Panc1 (cell line): ENCODE measurements around the gene NEGR1. TPM values are rescaled to one million over a fixed set of nuclear protein-coding genes. Genes with fewer than 3 reads are reported as not detected.

ENCODE experiments used
- ATAC-seq: fragments of 200-7000 bp; cut with Tn5 transposase; 2 replicates; pipeline ENCODE4 v1.9.1; 2020; ENCODE audit warnings: mild to moderate bottlenecking, moderate library complexity
- BruUV-seq: library from RNA; stranded (reverse); fragments of 400-500 nt; replicated peaks from 2 replicates; lab custom pipeline; 2021; lab: Mats Ljungman, UMichigan
- CTCF ChIA-PET: fragments of 300-600 bp; sonication (Branson Sonifier 250); formaldehyde crosslinking; loops from one replicate; lab custom pipeline; 2022; ENCODE audit warnings: antibody characterized with exemption; lab: Charles Lee
- POLR2A ChIA-PET: fragments of 300-600 bp; sonication (Branson Sonifier 250); formaldehyde crosslinking; loops from one replicate; lab custom pipeline; 2022; ENCODE audit warnings: antibody characterized with exemption; lab: Charles Lee
- DNase-seq: peaks from one replicate; pipeline ENCODE4 v3.0.0-alpha.2; 2010; ENCODE audit warnings: low read depth, low spot score
- H3K27ac ChIP-seq: 2 replicates; pipeline ENCODE4 v1.5.1; 2011; ENCODE audit warnings: mild to moderate bottlenecking, low read length, inconsistent platforms
- H3K27me3 ChIP-seq: fragments of 200-500 bp; sonication (Bioruptor generic); 2 replicates; pipeline ENCODE4 v1.6.0; 2014; ENCODE audit warnings: low read length, inconsistent platforms; ENCODE audit not compliant: control insufficient read depth, insufficient read depth
- H3K36me3 ChIP-seq: fragments of 200-500 bp; sonication (Bioruptor generic); 2 replicates; pipeline ENCODE4 v1.5.1; 2014; ENCODE audit warnings: inconsistent platforms, mild to moderate bottlenecking, low read length, moderate library complexity; ENCODE audit not compliant: control insufficient read depth, insufficient read depth
- H3K4me1 ChIP-seq: 2 replicates; pipeline ENCODE4 v1.5.1; 2011; ENCODE audit warnings: inconsistent platforms, mild to moderate bottlenecking, low read length, moderate library complexity; ENCODE audit not compliant: control insufficient read depth, insufficient read depth
- H3K4me3 ChIP-seq, 2 experiments: 2 replicates each; pipeline ENCODE4 v1.5.1; 2011 to 2012; ENCODE audit warnings: low read depth in 2 of 2, low read length in 2 of 2, mild to moderate bottlenecking in 2 of 2, inconsistent platforms in 1 of 2, moderate library complexity in 1 of 2
- H3K9me3 ChIP-seq: fragments of 200-500 bp; sonication (Bioruptor generic); 2 replicates; pipeline ENCODE4 v1.5.1; 2014; ENCODE audit warnings: low read depth, mild to moderate bottlenecking, inconsistent platforms, low read length, moderate library complexity; ENCODE audit not compliant: control insufficient read depth, insufficient read depth
- CTCF ChIP-seq: fragments of 450-650 bp; IDR thresholded peaks from 2 replicates; pipeline ENCODE4 v1.5.1; 2017; ENCODE audit warnings: mild to moderate bottlenecking
- POLR2AphosphoS5 ChIP-seq: IDR thresholded peaks from 2 replicates; pipeline ENCODE4 v1.6.1; 2012; ENCODE audit warnings: mild to moderate bottlenecking, low read depth, low read length, moderate library complexity
- SIN3A ChIP-seq: IDR thresholded peaks from 2 replicates; pipeline ENCODE4 v1.6.1; 2012; ENCODE audit warnings: low read depth, mild to moderate bottlenecking, low read length, moderate library complexity, borderline replicate concordance; ENCODE audit not compliant: insufficient read depth
- TCF7L2 ChIP-seq: IDR thresholded peaks from 2 replicates; pipeline ENCODE4 v1.6.1; 2011; ENCODE audit warnings: mild to moderate bottlenecking, low read depth, low read length, inconsistent platforms
- in situ Hi-C: cut with HindIII; loops from 2 replicates; pipeline ENCODE4 v1.10.0; 2016; ENCODE audit warnings: low sequenced_read_pairs, low pct_unique_long_range_greater_than_20kb
- intact Hi-C: fragments of 100-400 bp; cut with micrococcal nuclease; formaldehyde crosslinking; loops from one replicate; pipeline ENCODE4 v1.10.0; 2022; ENCODE audit not compliant: unreplicated experiment
- total RNA-seq: library from RNA; stranded (reverse); gene quantifications from one replicate; pipeline ENCODE4 v1.2.1, GENCODE V29; 2021; ENCODE audit not compliant: unreplicated experiment
- TF ChIP-seq, protein P1 (sequence below), 2 experiments: IDR thresholded peaks; 2 replicates each; pipeline ENCODE4 v1.6.1; 2011 to 2012; ENCODE audit warnings: low read depth in 2 of 2, control low read depth in 1 of 2, low read length in 1 of 2, mild to moderate bottlenecking in 1 of 2, moderate library complexity in 1 of 2; ENCODE audit not compliant: insufficient read depth in 1 of 2

Gene NEGR1
- total RNA-seq, 1 experiment from 2014 or later: 2.7 TPM

- no peak for ATAC-seq
- BruUV-seq: no TSS peak
- ChIA-PET CTCF (no interaction called here), POLR2A (no interaction called here)
- H3K9me3 ChIP-seq: no peaks in the 10 kb centered on the region
- in situ Hi-C loops (no loop called here), intact Hi-C loops (no loop called here)
- H3K27ac ChIP-seq: no peak overlapping the region
- no peaks in the 10 kb centered on the region for H3K36me3 ChIP-seq
- no peaks in the 10 kb centered on the region for H3K27me3 ChIP-seq
- H3K4me3 ChIP-seq: no peak overlapping the region
- no peak for DNase-seq
- TF ChIP-seq TCF7L2: no peak
- TF ChIP-seq CTCF: no peak
- TF ChIP-seq SIN3A: no peak
- TF ChIP-seq, protein P1, sequence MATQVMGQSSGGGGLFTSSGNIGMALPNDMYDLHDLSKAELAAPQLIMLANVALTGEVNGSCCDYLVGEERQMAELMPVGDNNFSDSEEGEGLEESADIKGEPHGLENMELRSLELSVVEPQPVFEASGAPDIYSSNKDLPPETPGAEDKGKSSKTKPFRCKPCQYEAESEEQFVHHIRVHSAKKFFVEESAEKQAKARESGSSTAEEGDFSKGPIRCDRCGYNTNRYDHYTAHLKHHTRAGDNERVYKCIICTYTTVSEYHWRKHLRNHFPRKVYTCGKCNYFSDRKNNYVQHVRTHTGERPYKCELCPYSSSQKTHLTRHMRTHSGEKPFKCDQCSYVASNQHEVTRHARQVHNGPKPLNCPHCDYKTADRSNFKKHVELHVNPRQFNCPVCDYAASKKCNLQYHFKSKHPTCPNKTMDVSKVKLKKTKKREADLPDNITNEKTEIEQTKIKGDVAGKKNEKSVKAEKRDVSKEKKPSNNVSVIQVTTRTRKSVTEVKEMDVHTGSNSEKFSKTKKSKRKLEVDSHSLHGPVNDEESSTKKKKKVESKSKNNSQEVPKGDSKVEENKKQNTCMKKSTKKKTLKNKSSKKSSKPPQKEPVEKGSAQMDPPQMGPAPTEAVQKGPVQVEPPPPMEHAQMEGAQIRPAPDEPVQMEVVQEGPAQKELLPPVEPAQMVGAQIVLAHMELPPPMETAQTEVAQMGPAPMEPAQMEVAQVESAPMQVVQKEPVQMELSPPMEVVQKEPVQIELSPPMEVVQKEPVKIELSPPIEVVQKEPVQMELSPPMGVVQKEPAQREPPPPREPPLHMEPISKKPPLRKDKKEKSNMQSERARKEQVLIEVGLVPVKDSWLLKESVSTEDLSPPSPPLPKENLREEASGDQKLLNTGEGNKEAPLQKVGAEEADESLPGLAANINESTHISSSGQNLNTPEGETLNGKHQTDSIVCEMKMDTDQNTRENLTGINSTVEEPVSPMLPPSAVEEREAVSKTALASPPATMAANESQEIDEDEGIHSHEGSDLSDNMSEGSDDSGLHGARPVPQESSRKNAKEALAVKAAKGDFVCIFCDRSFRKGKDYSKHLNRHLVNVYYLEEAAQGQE (IDR thresholded peaks at IDR 0.05; ENCODE audit: insufficient read depth in 1 of 2, low read depth in 2 of 2, low read length in 1 of 2): no peak
- TF ChIP-seq POLR2AphosphoS5: no peak
- no peaks in the 10 kb centered on the region for H3K4me1 ChIP-seq
These were observed 710.3 kb downstream of the NEGR1 start for GRCh38 chr1:71572038-71572437.

- Histone ChIP-seq H3K4me3 (no peak overlapping the region), H3K27ac (no peak overlapping the region), H3K9me3 (no peaks in the 10 kb centered on the region), H3K36me3 (no peaks in the 10 kb centered on the region), H3K27me3 (no peaks in the 10 kb centered on the region), H3K4me1 (no peaks in the 10 kb centered on the region)
- TF ChIP-seq CTCF (no peak), POLR2AphosphoS5 (no peak), TCF7L2 (no peak), SIN3A (no peak)
- TF ChIP-seq, protein P1 (IDR thresholded peaks at IDR 0.05; ENCODE audit: insufficient read depth in 1 of 2, low read depth in 2 of 2, low read length in 1 of 2): no peak
- no peak for DNase-seq
- in situ Hi-C loops: no loop called here
- ATAC-seq: no peak
- intact Hi-C loops: no loop called here
- CTCF ChIA-PET: no interaction called here
- POLR2A ChIA-PET: no interaction called here
- BruUV-seq: no TSS peak
These were observed 715.9 kb downstream of the NEGR1 start for GRCh38 chr1:71566413-71566812.
